Gastrocnemius medialis (tissue), 4 donors: Measurements from ENCODE around the gene KIFC3.

Source experiments
- CTCF ChIP-seq, 5 experiments: fragments of 450-650 bp in 3 of 5; fragments of 200-600 bp in 2 of 5; sonication (generic) in 2 of 5; IDR thresholded peaks in 4 of 5; conservative IDR thresholded peaks in 1 of 5; 1 replicate in 4 of 5; 2 replicates in 1 of 5; pipeline ENCODE4 v1.5.1; 2016 to 2019; ENCODE audit warnings: antibody characterized with exemption in 5 of 5, mild to moderate bottlenecking in 3 of 5, moderate library complexity in 3 of 5
- POLR2A ChIP-seq, 2 donors: fragments of 450-650 bp; IDR thresholded peaks; one replicate each; pipeline ENCODE4 v1.6.1; 2017; ENCODE audit warnings: antibody characterized with exemption in 2 of 2, mild to moderate bottlenecking in 2 of 2, moderate library complexity in 2 of 2

DNA sequence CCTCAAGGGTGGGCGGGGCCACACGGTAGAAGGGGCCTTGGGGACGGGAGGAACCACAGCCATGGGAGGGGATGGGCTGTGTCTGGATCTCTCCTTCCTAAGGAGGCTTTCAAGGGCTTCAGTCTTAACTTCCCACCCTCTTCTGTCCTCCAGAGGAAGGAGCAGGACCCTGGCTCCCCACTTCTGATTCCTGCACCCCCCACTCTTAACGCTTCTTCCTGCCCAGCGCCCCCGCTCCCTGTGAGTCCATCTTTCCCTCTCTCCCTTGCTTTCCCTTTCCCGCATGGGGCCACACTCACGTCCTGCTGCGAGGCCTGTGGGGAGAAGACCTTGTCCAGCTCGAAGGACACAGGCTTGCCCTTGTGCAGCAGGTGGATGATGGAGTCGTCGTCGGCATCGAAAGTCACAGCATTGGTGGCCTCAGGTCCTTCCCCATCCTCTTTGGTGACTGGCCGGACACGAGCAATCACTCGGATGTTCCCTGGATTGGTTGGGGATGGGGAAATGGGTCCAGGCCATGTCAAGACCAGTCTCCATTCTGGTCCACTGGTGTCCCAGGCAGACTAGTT, 37.0 kb downstream of the KIFC3 start:
- no peak for TF ChIP-seq CTCF (IDR thresholded peaks at IDR 0.05 in 4 of 5, conservative IDR thresholded peaks at IDR 0.05 in 1 of 5)
- no peak for TF ChIP-seq POLR2A (IDR thresholded peaks at IDR 0.05)
